ENCODE measurements around the gene CHCHD4.

- TF ChIP-seq, protein P1, sequence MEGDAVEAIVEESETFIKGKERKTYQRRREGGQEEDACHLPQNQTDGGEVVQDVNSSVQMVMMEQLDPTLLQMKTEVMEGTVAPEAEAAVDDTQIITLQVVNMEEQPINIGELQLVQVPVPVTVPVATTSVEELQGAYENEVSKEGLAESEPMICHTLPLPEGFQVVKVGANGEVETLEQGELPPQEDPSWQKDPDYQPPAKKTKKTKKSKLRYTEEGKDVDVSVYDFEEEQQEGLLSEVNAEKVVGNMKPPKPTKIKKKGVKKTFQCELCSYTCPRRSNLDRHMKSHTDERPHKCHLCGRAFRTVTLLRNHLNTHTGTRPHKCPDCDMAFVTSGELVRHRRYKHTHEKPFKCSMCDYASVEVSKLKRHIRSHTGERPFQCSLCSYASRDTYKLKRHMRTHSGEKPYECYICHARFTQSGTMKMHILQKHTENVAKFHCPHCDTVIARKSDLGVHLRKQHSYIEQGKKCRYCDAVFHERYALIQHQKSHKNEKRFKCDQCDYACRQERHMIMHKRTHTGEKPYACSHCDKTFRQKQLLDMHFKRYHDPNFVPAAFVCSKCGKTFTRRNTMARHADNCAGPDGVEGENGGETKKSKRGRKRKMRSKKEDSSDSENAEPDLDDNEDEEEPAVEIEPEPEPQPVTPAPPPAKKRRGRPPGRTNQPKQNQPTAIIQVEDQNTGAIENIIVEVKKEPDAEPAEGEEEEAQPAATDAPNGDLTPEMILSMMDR (IDR thresholded peaks at IDR 0.05): no peak
- TF ChIP-seq POLR2A (IDR thresholded peaks at IDR 0.05): no peak
Measured at GRCh38 chr3:14135581-14135980, 10.9 kb upstream of the CHCHD4 start.
